ENCODE data around the gene HMCN1.

DNA sequence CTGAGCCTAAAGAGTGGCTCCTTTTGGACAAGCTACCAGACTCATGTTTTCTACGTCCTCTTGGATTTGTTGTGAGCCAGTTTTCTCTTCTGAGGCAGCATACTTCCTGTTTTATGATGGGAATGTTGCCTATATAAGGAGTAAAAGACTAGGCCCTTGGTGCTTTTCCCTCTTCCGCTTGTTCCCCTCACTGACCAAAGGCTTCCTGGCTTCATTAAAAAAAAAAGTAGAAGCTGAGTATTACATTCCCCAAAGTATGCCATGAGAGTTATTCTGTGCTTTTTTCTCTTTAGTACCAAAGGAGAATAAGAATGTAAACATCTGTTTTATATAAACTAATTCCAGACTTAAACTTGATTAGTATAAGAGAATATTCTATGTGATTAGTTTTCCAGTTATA lies 6.5 kb upstream of the HMCN1 start:
- TF ChIP-seq, protein P1, sequence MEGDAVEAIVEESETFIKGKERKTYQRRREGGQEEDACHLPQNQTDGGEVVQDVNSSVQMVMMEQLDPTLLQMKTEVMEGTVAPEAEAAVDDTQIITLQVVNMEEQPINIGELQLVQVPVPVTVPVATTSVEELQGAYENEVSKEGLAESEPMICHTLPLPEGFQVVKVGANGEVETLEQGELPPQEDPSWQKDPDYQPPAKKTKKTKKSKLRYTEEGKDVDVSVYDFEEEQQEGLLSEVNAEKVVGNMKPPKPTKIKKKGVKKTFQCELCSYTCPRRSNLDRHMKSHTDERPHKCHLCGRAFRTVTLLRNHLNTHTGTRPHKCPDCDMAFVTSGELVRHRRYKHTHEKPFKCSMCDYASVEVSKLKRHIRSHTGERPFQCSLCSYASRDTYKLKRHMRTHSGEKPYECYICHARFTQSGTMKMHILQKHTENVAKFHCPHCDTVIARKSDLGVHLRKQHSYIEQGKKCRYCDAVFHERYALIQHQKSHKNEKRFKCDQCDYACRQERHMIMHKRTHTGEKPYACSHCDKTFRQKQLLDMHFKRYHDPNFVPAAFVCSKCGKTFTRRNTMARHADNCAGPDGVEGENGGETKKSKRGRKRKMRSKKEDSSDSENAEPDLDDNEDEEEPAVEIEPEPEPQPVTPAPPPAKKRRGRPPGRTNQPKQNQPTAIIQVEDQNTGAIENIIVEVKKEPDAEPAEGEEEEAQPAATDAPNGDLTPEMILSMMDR (IDR thresholded peaks at IDR 0.05), result no peak
- no peak for TF ChIP-seq POLR2AphosphoS5 (IDR thresholded peaks at IDR 0.05; ENCODE audit: low read depth, low read length)
- TF ChIP-seq REST (IDR thresholded peaks at IDR 0.05; ENCODE audit: insufficient read depth in 1 of 2, low read depth in 2 of 2, low read length in 1 of 2), result no peak
- TF ChIP-seq SIN3A (IDR thresholded peaks at IDR 0.05; ENCODE audit: borderline replicate concordance, insufficient read depth, low read depth, low read length), result no peak
- no peak for TF ChIP-seq TCF7L2 (IDR thresholded peaks at IDR 0.05; ENCODE audit: low read depth, low read length)

All from Panc1 (cell line).